Vagina (tissue), 2 donors: ENCODE data around the gene MBP. TPM values are rescaled to one million over a fixed set of nuclear protein-coding genes. Genes with fewer than 3 reads are reported as not detected.

Experiments used
- DNase-seq, 2 donors: peaks; one replicate each; pipeline ENCODE4 v3.0.0-alpha.2; 2017; ENCODE audit errors: extremely low spot score in 2 of 2
- H3K27ac ChIP-seq: fragments of 200-600 bp; sonication (generic); one replicate; pipeline ENCODE4 v1.5.1; 2019
- H3K27me3 ChIP-seq: fragments of 200-600 bp; sonication (generic); one replicate; pipeline ENCODE4 v1.5.1; 2019
- H3K36me3 ChIP-seq, 2 donors: fragments of 200-600 bp; sonication (generic); one replicate each; pipeline ENCODE4 v1.5.1; 2017 to 2019
- H3K4me1 ChIP-seq: fragments of 200-600 bp; sonication (generic); one replicate; pipeline ENCODE4 v1.5.1; 2019
- H3K4me3 ChIP-seq, 2 donors: fragments of 200-600 bp; sonication (generic); 1 replicate in 1 of 2; 2 replicates in 1 of 2; pipeline ENCODE4 v1.5.1; 2016 to 2019
- H3K9me3 ChIP-seq: fragments of 200-600 bp; sonication (generic); one replicate; pipeline ENCODE4 v1.5.1; 2019
- CTCF ChIP-seq, 3 experiments: fragments of 450-650 bp in 2 of 3; fragments of 200-600 bp in 1 of 3; sonication (generic) in 1 of 3; IDR thresholded peaks; one replicate each; pipeline ENCODE4 v1.5.1; 2017 to 2019; ENCODE audit warnings: antibody characterized with exemption in 3 of 3, mild to moderate bottlenecking in 2 of 3, moderate library complexity in 2 of 3
- POLR2A ChIP-seq, 2 donors: fragments of 450-650 bp; IDR thresholded peaks; one replicate each; pipeline ENCODE4 v1.6.1; 2017; ENCODE audit warnings: antibody characterized with exemption in 2 of 2, mild to moderate bottlenecking in 2 of 2, moderate library complexity in 2 of 2
- POLR2AphosphoS5 ChIP-seq, 2 donors: sonication (generic); formaldehyde crosslinking; IDR thresholded peaks; one replicate each; pipeline ENCODE4 v1.9.0; 2017; ENCODE audit warnings: antibody characterized with exemption in 2 of 2, mild to moderate bottlenecking in 2 of 2, low read depth in 1 of 2; ENCODE audit not compliant: insufficient read depth in 1 of 2
- intact Hi-C: fragments of 100-400 bp; cut with DNase I; formaldehyde crosslinking; loops from one replicate; pipeline ENCODE4 v1.15.1; 2023
- total RNA-seq: library from RNA; depleted of rRNA; stranded (reverse); fragments of >200 nt; gene quantifications from one replicate; pipeline ENCODE4 v1.2.3, GENCODE V29; 2016

The MBP gene
- total RNA-seq, 1 donor from 2014 or later: 33.6 TPM

- Histone ChIP-seq H3K4me1 (peaks cover 38% of the 10 kb centered on the region), H3K27ac (peak overlapping the region; percentile 42), H3K4me3 (no peak overlapping the region), H3K9me3 (no peaks in the 10 kb centered on the region), H3K27me3 (no peaks in the 10 kb centered on the region), H3K36me3 (no peaks in the 10 kb centered on the region)
- intact Hi-C loops: no loop called here
- TF ChIP-seq POLR2A (IDR thresholded peaks at IDR 0.05) (no peak), CTCF (IDR thresholded peaks at IDR 0.05) (no peak)
- no peak for DNase-seq
These were observed 71.2 kb downstream of the MBP start for GRCh38 chr18:77061281-77061945.

- TF ChIP-seq CTCF (IDR thresholded peaks at IDR 0.05) (no peak), POLR2A (IDR thresholded peaks at IDR 0.05) (no peak), POLR2AphosphoS5 (IDR thresholded peaks at IDR 0.05; ENCODE audit: insufficient read depth in 1 of 2, low read depth in 1 of 2) (no peak)
- Histone ChIP-seq H3K4me3 (no peak overlapping the region), H3K27ac (peak overlapping the region; percentile 62), H3K36me3 (no peaks in the 10 kb centered on the region), H3K9me3 (no peaks in the 10 kb centered on the region), H3K27me3 (no peaks in the 10 kb centered on the region), H3K4me1 (peaks cover 38% of the 10 kb centered on the region)
- no peak for DNase-seq
- intact Hi-C loops: no loop called here
These were observed 72.4 kb downstream of the MBP start for GRCh38 chr18:77060151-77060550.

- H3K4me1 ChIP-seq: peaks cover 40% of the 10 kb centered on the region
- H3K27me3 ChIP-seq: no peaks in the 10 kb centered on the region
- intact Hi-C loops: no loop called here
- H3K9me3 ChIP-seq: no peaks in the 10 kb centered on the region
- peak overlapping the region; percentile 89 for H3K27ac ChIP-seq
- DNase-seq: no peak
- no peaks in the 10 kb centered on the region for H3K36me3 ChIP-seq
- TF ChIP-seq CTCF (IDR thresholded peaks at IDR 0.05) (peak; percentile 36 to 44 (median 37)), POLR2A (IDR thresholded peaks at IDR 0.05) (no peak)
- H3K4me3 ChIP-seq: no peak overlapping the region
These were observed 73.2 kb downstream of the MBP start for GRCh38 chr18:77059294-77059916.

- peaks cover 49% of the 10 kb centered on the region for H3K4me1 ChIP-seq
- no peak overlapping the region for H3K4me3 ChIP-seq
- H3K36me3 ChIP-seq: no peaks in the 10 kb centered on the region
These were observed 74.2 kb downstream of the MBP start for GRCh38 chr18:77058290-77058835.

More at GRCh38 chr18:77058290-77058835, 74.2 kb downstream of the MBP start:
- no peak for TF ChIP-seq POLR2A (IDR thresholded peaks at IDR 0.05)
- no peak for TF ChIP-seq CTCF (IDR thresholded peaks at IDR 0.05)
- TF ChIP-seq POLR2AphosphoS5 (IDR thresholded peaks at IDR 0.05; ENCODE audit: insufficient read depth in 1 of 2, low read depth in 1 of 2): no peak
- intact Hi-C loops: no loop called here
- peak overlapping the region; percentile 89 for H3K27ac ChIP-seq
- no peaks in the 10 kb centered on the region for H3K9me3 ChIP-seq
- H3K27me3 ChIP-seq: no peaks in the 10 kb centered on the region
- no peak for DNase-seq
